Pulmonary artery endothelial cell (primary cell): ENCODE results near the gene THSD4. TPM values are rescaled to one million over a fixed set of nuclear protein-coding genes. Genes with fewer than 3 reads are reported as not detected.
A peak's percentile ranks its signal among the peaks of the same experiment; 100 is the strongest.
"Not testable (repeated sequence)": the region's sequence is repeated elsewhere in the genome, so short reads cannot be mapped to it uniquely, and the experiment has no call there.

Experiments
- DNase-seq: peaks from one replicate; pipeline ENCODE4 v3.0.0-alpha.2; 2011; ENCODE audit warnings: low read depth, low spot score
- total RNA-seq: library from RNA; depleted of rRNA; stranded (reverse); fragments of >200 nt; gene quantifications from 2 replicates; pipeline ENCODE4 v1.2.3, GENCODE V29; 2014

The THSD4 gene
- total RNA-seq, 1 donor from 2014 or later: 35.2 TPM

- DNase-seq: no peak
Observed at GRCh38 chr15:71709808-71710418, 594.6 kb downstream of the THSD4 start.

DNA sequence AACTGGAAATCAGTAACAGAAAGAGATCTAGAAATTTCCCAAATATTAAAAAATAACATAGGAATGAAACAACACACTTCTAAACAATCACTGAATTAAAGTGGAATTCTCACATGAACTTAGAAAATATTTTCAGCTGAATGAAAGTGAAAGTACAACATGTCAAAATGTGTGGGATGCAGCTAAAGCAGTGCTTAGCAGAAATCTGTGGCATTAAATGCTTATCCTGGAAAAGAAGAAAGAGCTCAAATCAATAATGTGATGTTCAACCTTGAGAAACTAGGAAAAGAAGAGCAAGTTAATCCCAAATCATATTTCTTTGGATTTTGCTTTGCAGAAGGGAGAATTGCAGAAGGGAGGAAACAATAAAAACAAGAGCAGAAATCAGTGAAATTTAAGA, 596.9 kb downstream of the THSD4 start:
- no peak for DNase-seq

DNA sequence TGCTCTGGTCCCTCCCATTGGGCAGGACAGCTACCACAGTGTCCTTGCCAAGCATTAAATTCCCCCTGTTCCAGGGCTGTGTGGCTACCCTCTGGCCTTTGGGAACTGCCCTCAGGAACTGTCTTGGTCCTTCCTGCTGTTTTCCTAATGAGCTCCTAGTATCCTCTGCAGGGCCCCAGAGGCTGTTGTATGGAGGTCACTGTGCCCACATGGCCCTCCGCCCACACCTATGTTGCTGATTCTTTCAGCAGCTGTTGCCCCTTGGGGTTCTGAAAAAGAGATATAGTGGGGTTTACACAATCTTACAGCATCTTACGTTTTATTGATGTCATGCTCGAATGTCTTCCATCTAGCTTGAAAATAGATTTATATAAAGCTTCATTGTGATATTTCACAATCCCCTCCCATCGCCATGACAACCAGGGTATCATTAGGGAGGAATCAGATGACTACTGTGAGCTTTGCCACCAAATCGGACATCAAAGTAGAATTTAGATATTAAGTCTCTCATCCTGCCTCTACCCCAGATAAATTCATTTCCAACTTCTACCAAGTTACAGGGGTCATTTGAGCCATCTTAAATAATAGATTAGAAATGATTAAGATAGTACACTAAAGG, 598.0 kb downstream of the THSD4 start:
- DNase-seq: no peak

DNA sequence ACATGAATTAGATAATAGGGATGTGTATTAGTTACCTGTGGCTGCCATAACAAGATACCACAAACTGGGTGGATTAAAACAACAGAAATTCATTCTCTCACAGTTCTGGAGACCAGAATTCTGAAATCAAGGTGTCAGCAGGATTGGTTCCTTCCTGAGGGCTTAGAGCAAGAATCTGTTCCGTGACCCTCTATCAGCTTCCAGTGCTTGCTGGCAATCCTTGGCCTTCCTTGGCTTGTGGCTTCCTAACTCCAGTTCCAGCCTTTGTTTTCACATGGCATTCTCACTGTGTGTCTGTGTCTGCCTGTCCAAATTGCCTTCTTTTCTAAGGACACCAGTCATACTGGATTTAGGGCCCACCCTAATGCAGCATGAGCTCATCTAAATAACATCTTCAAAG, 600.6 kb downstream of the THSD4 start:
- peak; percentile 92 for DNase-seq

DNA sequence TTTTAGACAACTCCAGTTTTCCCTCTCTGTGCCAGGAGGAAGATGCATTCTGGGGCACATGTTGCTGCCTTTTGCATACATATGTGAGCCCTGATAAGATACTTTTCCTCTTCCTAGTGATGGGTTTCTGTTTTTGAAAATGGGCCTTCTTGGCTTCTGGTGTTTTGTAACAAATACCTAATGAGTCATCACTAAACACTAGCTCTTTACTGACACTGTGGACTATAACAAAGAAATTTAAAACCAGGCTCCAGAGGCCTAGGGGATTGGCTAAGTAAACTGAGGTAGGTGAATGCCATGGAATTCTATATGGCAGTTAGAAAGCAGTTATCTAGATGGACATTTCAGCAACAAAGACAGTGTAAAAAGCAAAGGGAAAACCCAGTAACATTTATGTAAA, 601.7 kb downstream of the THSD4 start:
- no peak for DNase-seq

- DNase-seq: no peak
Observed at GRCh38 chr15:71718116-71718910, 603.0 kb downstream of the THSD4 start.

DNA sequence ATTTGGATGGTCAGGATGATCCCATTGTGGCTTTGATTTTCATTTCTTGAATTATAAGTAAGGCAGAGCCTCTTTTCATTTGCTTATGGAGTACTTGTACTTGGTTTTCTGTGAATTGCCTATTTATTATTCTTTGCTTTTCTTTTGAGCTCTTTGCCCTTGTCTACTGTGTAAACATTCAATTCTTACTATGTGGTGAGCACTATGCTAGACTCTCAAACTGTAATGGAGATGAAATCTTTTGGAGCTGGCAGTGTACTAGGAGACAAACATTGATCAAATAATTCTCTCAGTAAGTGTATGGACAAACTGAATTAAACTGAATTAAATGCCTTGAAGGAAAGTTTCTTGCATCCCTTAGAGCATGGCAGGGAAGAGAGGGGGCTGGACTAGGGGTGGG, 608.1 kb downstream of the THSD4 start:
- no peak for DNase-seq

DNA sequence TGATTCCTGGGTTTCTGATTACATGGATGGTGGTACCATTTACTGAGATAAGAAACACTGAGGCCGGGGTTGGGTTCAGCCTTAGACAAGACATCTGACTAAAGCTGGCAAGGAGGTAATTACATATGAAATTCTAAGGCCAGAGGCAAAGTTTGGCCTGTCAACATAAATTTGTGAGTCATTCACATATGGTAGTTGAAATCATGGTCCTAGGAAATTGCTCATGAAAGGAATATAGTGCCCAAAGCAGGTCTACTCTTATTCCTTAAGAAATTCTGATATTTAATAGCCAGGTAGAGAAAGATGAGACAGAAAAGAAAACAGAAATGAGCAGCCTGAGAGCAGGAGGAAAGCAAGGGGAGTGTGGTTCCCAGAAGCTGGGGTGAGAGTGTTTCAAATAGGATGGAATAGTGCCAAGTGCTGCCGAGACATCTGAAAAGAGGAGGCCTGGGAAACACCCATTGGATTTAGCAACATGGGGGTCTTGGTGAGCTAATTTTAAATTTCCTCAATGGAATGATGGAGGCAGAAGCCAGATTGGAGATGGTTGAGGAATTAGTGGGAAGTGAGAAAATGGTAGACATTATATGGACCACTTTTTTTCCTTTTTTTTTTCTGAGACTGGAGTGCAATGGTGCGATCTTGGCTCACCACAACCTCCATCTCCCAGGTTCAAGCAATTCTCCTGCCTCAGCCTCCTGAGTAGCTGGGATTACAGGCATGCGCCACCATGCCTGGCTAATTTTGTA, 610.1 kb downstream of the THSD4 start:
- not testable (repeated sequence) for DNase-seq

GRCh38 chr15:71728881-71729280, 613.6 kb downstream of the THSD4 start:
- no peak for DNase-seq

DNA sequence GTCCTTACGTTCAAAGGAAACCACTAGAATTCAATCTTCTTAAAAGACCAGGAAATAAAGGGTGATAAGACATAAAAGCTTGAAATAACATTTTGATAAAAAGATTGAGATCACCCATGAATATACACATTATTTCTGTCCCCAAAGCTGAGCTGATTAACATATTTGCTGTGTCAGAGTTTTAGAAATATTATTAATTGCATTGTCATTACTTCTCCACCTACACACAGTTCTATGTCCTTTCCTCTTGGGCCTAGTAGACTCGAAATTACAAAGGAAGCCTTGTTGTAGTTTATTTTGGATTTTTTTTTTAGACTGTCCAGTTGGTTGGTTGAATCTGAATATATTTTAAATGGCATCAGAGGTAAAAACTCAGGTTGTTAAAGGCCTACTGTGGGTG, 614.0 kb downstream of the THSD4 start:
- DNase-seq: no peak

DNA sequence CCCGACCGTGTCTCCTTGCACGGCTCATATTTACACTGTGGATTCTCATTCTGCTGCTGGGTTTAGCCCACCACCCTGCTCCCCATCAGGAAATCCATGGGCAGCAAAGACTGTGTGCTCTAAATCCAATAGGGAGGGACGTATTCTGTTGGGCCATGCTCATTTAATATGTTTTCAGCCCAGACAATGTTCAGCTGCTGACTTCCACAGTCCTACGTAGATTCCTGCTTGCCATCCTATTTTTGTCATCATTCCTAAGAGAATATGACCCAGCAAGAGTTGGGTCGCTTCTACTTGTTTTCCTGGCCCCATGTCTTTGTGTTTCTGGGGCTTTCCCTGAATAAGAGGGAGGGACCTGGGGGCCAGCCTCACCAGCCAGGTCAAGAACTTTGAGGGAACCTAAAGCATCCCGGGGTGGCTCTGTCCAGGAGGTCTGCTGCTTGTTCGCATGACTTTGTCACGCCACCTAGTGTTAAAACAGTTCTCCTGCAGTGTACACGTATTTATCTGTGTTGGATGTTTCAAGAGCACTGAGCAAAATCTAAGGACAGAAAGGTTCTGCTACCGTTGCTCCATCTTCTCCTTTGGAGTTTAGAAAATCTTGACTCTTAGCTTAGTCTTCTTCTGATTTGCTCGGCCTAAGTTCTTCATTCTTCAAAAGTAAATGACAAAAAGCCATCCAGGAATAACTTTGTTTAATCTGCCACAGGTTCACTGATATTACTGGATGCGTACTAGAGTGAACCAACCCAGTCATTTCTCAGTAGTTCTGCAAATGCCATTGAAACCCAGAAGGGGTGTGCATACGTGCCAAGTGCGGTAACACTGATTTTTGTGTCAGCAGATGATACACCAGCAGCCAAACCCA, 615.2 kb downstream of the THSD4 start:
- DNase-seq: peak; percentile 33

GRCh38 chr15:71732636-71733035, 617.4 kb downstream of the THSD4 start:
- DNase-seq: no peak

DNA sequence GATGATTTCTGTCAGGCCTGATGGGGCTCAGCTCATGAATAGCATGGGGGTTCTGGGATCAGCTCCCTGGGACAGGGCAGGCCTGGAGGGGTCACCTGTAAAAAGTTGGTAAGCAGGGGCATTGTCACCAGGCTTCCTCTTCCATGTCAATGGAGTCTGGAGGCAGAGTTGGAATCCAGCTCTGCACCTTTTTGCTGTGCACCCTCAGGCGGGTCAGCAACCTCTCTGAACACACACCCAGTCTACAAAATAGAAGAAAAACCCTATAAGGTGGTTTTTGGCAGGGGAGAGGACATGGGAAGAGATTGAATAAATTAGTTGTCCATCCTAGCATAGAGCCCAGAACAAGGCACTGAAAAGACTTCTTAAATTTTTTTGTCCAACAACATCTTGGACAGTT, 617.9 kb downstream of the THSD4 start:
- DNase-seq: no peak

GRCh38 chr15:71734709-71735384, 619.6 kb downstream of the THSD4 start:
- DNase-seq: no peak

- no peak for DNase-seq
Observed at GRCh38 chr15:71735385-71735757, 620.1 kb downstream of the THSD4 start.

DNA sequence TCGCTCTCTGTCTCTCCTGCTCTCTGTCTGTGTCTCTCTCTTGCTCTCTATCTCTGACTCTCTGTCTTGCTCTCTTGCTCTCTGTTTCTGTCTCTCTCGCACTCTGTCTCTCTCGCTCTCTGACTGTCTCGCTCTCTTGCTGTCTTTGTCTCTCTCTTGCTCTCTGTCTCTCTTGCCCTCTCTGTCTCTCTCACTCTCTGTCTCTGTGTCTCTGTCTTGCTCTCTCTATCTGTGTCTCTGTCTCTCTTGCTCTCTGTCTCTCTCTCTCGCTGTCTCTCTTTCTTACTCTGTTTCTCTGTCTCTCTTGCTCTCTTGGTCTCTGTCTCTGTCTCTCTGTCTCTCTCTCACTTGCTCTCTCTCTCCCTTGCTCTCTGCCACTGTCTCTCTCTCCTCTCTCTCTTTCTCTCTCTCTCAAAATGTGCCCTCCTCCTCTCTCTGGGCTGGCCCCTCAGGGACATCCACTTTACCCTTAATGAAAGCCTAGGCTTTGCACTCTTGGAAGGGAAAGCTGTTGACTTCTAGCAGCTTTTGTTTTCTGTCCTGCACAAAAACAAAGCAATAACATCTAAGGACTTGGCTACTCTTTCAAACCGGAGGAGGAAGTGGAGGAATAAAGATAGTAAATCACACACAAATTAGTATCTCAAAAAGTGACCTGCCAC, 621.1 kb downstream of the THSD4 start:
- no peak for DNase-seq

GRCh38 chr15:71737761-71738160, 622.5 kb downstream of the THSD4 start:
- no peak for DNase-seq

GRCh38 chr15:71739355-71739754, 624.1 kb downstream of the THSD4 start:
- no peak for DNase-seq

DNA sequence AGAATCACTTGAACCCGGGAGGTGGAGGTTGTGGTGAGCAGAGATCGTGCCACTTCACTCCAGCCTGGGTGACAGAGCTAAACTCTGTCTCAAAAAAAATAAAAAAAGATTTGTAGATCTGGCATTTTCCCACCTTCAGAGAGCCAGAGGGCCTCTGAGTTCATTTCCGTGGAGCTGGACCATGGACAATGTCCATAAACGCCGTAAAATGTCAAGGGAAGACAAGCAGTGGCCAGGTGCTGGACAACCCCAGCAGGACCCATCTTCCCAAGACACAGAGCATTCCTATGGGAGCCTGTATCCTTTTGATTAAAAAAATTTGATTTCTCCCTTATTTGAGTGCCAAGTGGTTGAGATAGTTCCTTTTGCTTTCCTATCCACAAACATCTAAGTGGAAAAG, 627.7 kb downstream of the THSD4 start:
- DNase-seq: no peak

DNA sequence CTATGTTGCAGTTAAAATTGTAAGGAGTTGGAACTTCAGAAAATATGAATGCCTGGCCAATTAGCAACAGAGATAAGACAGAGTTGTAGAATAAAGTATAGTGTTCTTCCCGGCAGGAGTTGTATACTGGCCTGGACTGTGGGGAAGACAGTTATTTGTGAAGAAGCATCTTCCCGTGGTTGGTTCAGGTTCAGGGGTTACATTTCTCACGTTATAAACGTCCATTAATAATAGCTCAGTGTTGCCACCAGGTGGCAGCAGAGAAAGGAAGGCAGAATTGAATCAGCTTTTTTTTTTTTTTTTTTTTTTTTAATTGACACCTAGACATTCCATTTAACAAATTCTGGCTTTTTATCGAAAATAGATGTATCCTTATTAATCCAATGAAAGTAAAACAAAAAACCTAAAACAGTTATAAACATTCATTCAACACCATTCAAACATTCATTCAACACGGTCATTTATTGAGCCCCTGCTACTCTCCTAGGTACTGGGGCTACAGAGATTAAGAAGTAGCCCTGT, 628.7 kb downstream of the THSD4 start:
- no peak for DNase-seq
